Measurements from ENCODE around the gene TMCC2. TPM values are rescaled to one million over a fixed set of nuclear protein-coding genes. Genes with fewer than 3 reads are reported as not detected.

The TMCC2 gene
- total and polyA plus RNA-seq, 2 of the 8 experiments (the other 6 are each of a cell fraction or from before 2014, with no cell fraction given), result 6.7 to 6.8 TPM

- Histone ChIP-seq H2BK120ac (replicated peaks; ENCODE audit: low read depth, low read length) (no peak overlapping the region), H3K36me3 (ENCODE audit: control insufficient read depth in 2 of 4, insufficient read depth in 4 of 4, low read length in 3 of 4) (no peaks in the 10 kb centered on the region), H2BK20ac (ENCODE audit: low read length) (no peak overlapping the region), H2AK5ac (ENCODE audit: low read depth, low read length) (no peak overlapping the region), H2AFZ (ENCODE audit: low read length) (no peak overlapping the region), H3K27me3 (replicated peaks in 1 of 4; ENCODE audit: control insufficient read depth in 3 of 4, extremely low read depth in 1 of 4, insufficient read depth in 3 of 4, low read length in 3 of 4) (no peaks in the 10 kb centered on the region), H3K27ac (ENCODE audit: low read depth, low read length) (no peak overlapping the region), H3K79me1 (ENCODE audit: low read depth, low read length) (peaks cover 3% of the 10 kb centered on the region; the same call in 1 of the 2 replicates), H3K14ac (ENCODE audit: insufficient read length) (no peak overlapping the region), H4K5ac (ENCODE audit: insufficient read length, low read depth, low read length) (no peak overlapping the region), H3K79me2 (ENCODE audit: control insufficient read depth in 1 of 2, insufficient read depth in 2 of 2, low read length in 2 of 2) (peaks cover 3 to 60% of the 10 kb centered on the region in 2 experiments; a peak in 3 of 4 replicates), H3K18ac (ENCODE audit: extremely low read depth, low read length) (no peak overlapping the region), H3K23ac (ENCODE audit: insufficient read length) (no peak overlapping the region), H3K9me3 (ENCODE audit: insufficient read depth in 2 of 2, low read depth in 1 of 2, low read length in 1 of 2) (no peaks in the 10 kb centered on the region), H3K4ac (replicated peaks; ENCODE audit: insufficient read length, low read depth, low read length) (no peak overlapping the region), H2BK12ac (ENCODE audit: low read depth, low read length) (no peak overlapping the region), H3K4me1 (replicated peaks in 1 of 4; ENCODE audit: control insufficient read depth in 3 of 4, insufficient read depth in 4 of 4, low read length in 3 of 4) (peaks cover 0 to 10% (median 5%) of the 10 kb centered on the region in 4 experiments), H4K91ac (replicated peaks; ENCODE audit: insufficient read length, low read length) (no peak overlapping the region), H3K56ac (replicated peaks; ENCODE audit: insufficient read length, low read depth, low read length) (no peak overlapping the region), H3K23me2 (ENCODE audit: low read depth, low read length) (no peaks in the 10 kb centered on the region; the same call in 1 of the 2 replicates), H2BK15ac (ENCODE audit: low read length) (no peak overlapping the region), H4K20me1 (replicated peaks in 1 of 2; ENCODE audit: control insufficient read depth in 1 of 2, insufficient read depth in 2 of 2, low read length in 2 of 2) (peaks cover 0 to 5% of the 10 kb centered on the region in 2 experiments), H2BK5ac (ENCODE audit: low read depth, low read length) (no peak overlapping the region), H3K4me2 (ENCODE audit: insufficient read depth in 1 of 2, low read depth in 2 of 2, low read length in 2 of 2) (no peak overlapping the region), H3K4me3 (ENCODE audit: extremely low read depth in 1 of 4, insufficient read depth in 2 of 4, low read depth in 3 of 4, low read length in 4 of 4) (no peak overlapping the region), H3K9ac (replicated peaks in 1 of 4; ENCODE audit: extremely low read depth in 1 of 4, low read depth in 3 of 4, low read length in 3 of 4) (no peak overlapping the region), H4K8ac (ENCODE audit: extremely low read depth, insufficient read depth, low read length) (no peak overlapping the region)
- DNase-seq (ENCODE audit: low read depth in 1 of 2, low spot score in 2 of 2) (no peak), FAIRE-seq (no peak)
- TF ChIP-seq EP300 (IDR thresholded peaks at IDR 0.05; ENCODE audit: borderline replicate concordance in 1 of 2, low read depth in 2 of 2, low read length in 2 of 2) (no peak), E2F6 (IDR thresholded peaks at IDR 0.05) (no peak), TBP (IDR thresholded peaks at IDR 0.05; ENCODE audit: low read depth, low read length) (no peak), YY1 (IDR thresholded peaks at IDR 0.05; ENCODE audit: low read depth, low read length) (no peak), SIRT6 (IDR thresholded peaks at IDR 0.05; ENCODE audit: low read length) (no peak), RAD21 (IDR thresholded peaks at IDR 0.05 in 1 of 2, conservative IDR thresholded peaks at IDR 0.05 in 1 of 2; ENCODE audit: low read depth in 2 of 2, low read length in 2 of 2) (no peak), SP2 (IDR thresholded peaks at IDR 0.05; ENCODE audit: low read length) (no peak)
- POLR2A ChIA-PET (ENCODE audit: partially characterized antibody), result interaction anchor here (0.6 to 4.1 kb wide), 3 partner anchors 13 to 1990 kb away, joined by 3 to 18 read pairs (median 3); no protein-coding TSS in a partner anchor
- CTCF ChIA-PET (ENCODE audit: partially characterized antibody), result interaction anchor here (0.8 to 4.2 kb wide), 7 partner anchors 10 to 120 kb away, joined by 4 to 23 read pairs (median 6); partner anchors contain the start of gene TMCC2
These were observed 23.2 kb upstream of the TMCC2 start for GRCh38 chr1:205204552-205204951.

Data from H1 (cell line).